Spleen (tissue), 11 donors: ENCODE results near the gene LAMP1. TPM values are rescaled to one million over a fixed set of nuclear protein-coding genes. Genes with fewer than 3 reads are reported as not detected.
A peak's percentile ranks its signal among the peaks of the same experiment; 100 is the strongest.

Experiments used
- DNase-seq: peaks from one replicate; pipeline ENCODE4 v3.0.0-alpha.2; 2020
- H3K27ac ChIP-seq, 8 donors: fragments of 200-600 bp; sonication (generic) in 7 of 8; 1 replicate in 4 of 8; 2 replicates in 4 of 8; pipeline versions ENCODE4 v1.5.0 to v1.8.0; 2016 to 2021; ENCODE audit warnings: inconsistent platforms in 4 of 8, mild to moderate bottlenecking in 4 of 8, moderate library complexity in 1 of 8
- H3K27me3 ChIP-seq, 7 donors: fragments of 200-600 bp; sonication (generic) in 6 of 7; replicated peaks in 1 of 7; 1 replicate in 4 of 7; 2 replicates in 3 of 7; pipeline versions ENCODE4 v1.5.0 to v1.8.0; 2016 to 2021; ENCODE audit warnings: inconsistent platforms in 3 of 7, mild to moderate bottlenecking in 1 of 7
- H3K36me3 ChIP-seq, 6 donors: fragments of 200-600 bp; sonication (generic) in 5 of 6; 1 replicate in 4 of 6; 2 replicates in 2 of 6; pipeline versions ENCODE4 v1.5.0 to v1.8.0; 2016 to 2021; ENCODE audit warnings: inconsistent platforms in 2 of 6
- H3K4me1 ChIP-seq, 6 donors: fragments of 200-600 bp; sonication (generic) in 5 of 6; 1 replicate in 3 of 6; 2 replicates in 3 of 6; pipeline versions ENCODE4 v1.5.0 to v1.8.0; 2016 to 2021; ENCODE audit warnings: inconsistent platforms in 3 of 6
- H3K4me3 ChIP-seq, 8 donors: fragments of 200-600 bp; sonication (generic) in 7 of 8; 1 replicate in 4 of 8; 2 replicates in 4 of 8; pipeline versions ENCODE4 v1.5.0 to v1.8.0; 2016 to 2021; ENCODE audit warnings: inconsistent platforms in 4 of 8, mild to moderate bottlenecking in 4 of 8, moderate library complexity in 2 of 8
- H3K9me3 ChIP-seq, 8 donors: fragments of 200-600 bp; sonication (generic) in 7 of 8; 1 replicate in 4 of 8; 2 replicates in 4 of 8; pipeline versions ENCODE4 v1.5.0 to v1.8.0; 2016 to 2021; ENCODE audit warnings: inconsistent platforms in 4 of 8
- POLR2A ChIP-seq, 3 donors: fragments of 450-650 bp; IDR thresholded peaks; one replicate each; pipeline ENCODE4 v1.5.1; 2017; ENCODE audit warnings: antibody characterized with exemption in 3 of 3, mild to moderate bottlenecking in 1 of 3
- POLR2AphosphoS5 ChIP-seq, 3 donors: sonication (generic); formaldehyde crosslinking; IDR thresholded peaks; one replicate each; pipeline ENCODE4 v1.5.1; 2017; ENCODE audit warnings: antibody characterized with exemption in 3 of 3
- WGBS, 5 donors: extraction: QIAGEN DNeasy Blood & Tissue Kit in 3 of 5; methylation state at CpG; one replicate each; pipeline versions ENCODE4 v1.1.5 to v1.1.7; 2013 to 2018; 5-methylcytosine and 5-hydroxymethylcytosine counted together
- intact Hi-C: fragments of 100-400 bp; cut with DNase I; formaldehyde crosslinking; loops from one replicate; pipeline ENCODE4 v1.15.0; 2023; ENCODE audit warnings: low total_unique reads
- polyA plus RNA-seq, 3 donors: library from polyadenylated mRNA; stranded (reverse); fragments of 200-250 nt; gene quantifications; one replicate each; pipeline ENCODE4 v1.2.1, GENCODE V29; 2013
- total RNA-seq, 7 donors: library from RNA; depleted of rRNA in 3 of 7; stranded (reverse); fragments of >200 nt in 3 of 7; fragmentation: NEBNext Ultra II Directional in 4 of 7; extraction: Animal tissue kit (Norgen Biotek cat#: 25700) in 4 of 7; gene quantifications; one replicate each; pipeline versions ENCODE4 v1.1.0 to v1.2.1, GENCODE V29; 2016 to 2021
- TF ChIP-seq, protein P1 (sequence below), 11 experiments: fragments of 200-600 bp in 7 of 11; fragments of 450-650 bp in 4 of 11; sonication (generic) in 4 of 11; IDR thresholded peaks in 8 of 11; conservative IDR thresholded peaks in 3 of 11; 1 replicate in 7 of 11; 2 replicates in 4 of 11; pipeline versions ENCODE4 v1.4.0 to v1.8.0; 2016 to 2021; ENCODE audit warnings: antibody characterized with exemption in 11 of 11, inconsistent platforms in 4 of 11, mild to moderate bottlenecking in 1 of 11
- donor health status: healthy with polysubstance abuse.
- donor health status: DM: no; HTN: no; CAD: no; lungs with moderate emphysema.
- donor health status: DM: no; HTN: no; CAD: no.
- donor health status: Bipolar disorder and iron deficiency.
- donor health status: healthy.
- donor health status: DM: no; HTN: no; CAD: no.
- donor health status: DM: yes; HTN: yes; CAD: no.

Gene LAMP1
- total and polyA plus RNA-seq, 10 donors = 27.0 to 210 (median 141) TPM

DNA sequence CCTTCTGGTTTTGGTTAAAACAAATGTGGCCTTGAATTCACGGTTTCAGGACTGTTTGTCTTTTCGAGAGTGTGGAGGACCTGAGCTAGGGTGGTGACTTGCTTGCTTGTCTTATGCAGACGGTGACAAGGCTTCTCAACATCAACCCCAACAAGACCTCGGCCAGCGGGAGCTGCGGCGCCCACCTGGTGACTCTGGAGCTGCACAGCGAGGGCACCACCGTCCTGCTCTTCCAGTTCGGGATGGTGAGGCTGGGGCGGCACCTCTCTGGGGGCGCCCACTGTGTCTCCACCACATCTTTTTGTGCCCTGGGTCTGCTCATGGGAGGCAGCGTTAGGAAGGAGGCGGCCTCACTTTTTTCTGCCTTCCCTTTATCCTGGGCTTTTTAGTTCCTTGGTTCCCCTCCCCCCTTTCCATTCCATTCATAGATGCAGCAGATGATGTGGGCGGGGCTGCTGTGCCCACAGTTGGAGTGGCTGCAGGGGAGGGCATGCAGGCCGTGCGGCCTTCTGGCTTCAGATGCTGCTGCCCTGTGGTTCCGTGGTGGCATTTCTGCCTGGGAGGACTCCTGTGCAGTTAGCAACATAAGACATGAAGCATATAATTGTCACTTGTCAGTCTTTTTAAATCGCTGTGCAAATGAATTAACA is 23.3 kb downstream of the LAMP1 start:
- H3K36me3 ChIP-seq = peaks cover 5 to 100% (median 92%) of the 10 kb centered on the region in 6 donors
- no peak for DNase-seq

DNA sequence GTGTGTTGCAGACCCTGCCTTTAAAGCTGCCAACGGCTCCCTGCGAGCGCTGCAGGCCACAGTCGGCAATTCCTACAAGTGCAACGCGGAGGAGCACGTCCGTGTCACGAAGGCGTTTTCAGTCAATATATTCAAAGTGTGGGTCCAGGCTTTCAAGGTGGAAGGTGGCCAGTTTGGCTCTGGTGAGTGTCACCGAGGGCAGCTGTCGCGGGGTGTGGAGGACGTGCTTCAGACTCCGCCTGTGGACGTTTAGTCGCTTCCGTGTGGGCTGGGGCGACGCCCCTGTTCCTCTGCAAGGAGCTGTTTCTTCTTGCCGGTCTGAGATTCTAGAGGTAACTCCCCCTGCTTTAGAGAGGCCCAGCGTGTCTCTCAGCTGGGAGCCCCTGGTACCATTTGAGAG is 24.5 kb downstream of the LAMP1 start:
- no peaks in the 10 kb centered on the region for H3K4me1 ChIP-seq
- H3K27ac ChIP-seq = no peak overlapping the region
- no peak for DNase-seq
- no peaks in the 10 kb centered on the region for H3K27me3 ChIP-seq
- peaks cover 5 to 95% (median 84%) of the 10 kb centered on the region in 6 donors for H3K36me3 ChIP-seq
- intact Hi-C loops = no loop called here
- 85 to 89% (median 88%) methylated on average over 17 to 22 of the region's 22 CpGs for WGBS, 5 donors
- H3K9me3 ChIP-seq = no peaks in the 10 kb centered on the region
- no peak overlapping the region for H3K4me3 ChIP-seq
- TF ChIP-seq POLR2AphosphoS5 (IDR thresholded peaks at IDR 0.05) = no peak
- TF ChIP-seq, protein P1, sequence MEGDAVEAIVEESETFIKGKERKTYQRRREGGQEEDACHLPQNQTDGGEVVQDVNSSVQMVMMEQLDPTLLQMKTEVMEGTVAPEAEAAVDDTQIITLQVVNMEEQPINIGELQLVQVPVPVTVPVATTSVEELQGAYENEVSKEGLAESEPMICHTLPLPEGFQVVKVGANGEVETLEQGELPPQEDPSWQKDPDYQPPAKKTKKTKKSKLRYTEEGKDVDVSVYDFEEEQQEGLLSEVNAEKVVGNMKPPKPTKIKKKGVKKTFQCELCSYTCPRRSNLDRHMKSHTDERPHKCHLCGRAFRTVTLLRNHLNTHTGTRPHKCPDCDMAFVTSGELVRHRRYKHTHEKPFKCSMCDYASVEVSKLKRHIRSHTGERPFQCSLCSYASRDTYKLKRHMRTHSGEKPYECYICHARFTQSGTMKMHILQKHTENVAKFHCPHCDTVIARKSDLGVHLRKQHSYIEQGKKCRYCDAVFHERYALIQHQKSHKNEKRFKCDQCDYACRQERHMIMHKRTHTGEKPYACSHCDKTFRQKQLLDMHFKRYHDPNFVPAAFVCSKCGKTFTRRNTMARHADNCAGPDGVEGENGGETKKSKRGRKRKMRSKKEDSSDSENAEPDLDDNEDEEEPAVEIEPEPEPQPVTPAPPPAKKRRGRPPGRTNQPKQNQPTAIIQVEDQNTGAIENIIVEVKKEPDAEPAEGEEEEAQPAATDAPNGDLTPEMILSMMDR (IDR thresholded peaks at IDR 0.05 in 8 of 11, conservative IDR thresholded peaks at IDR 0.05 in 3 of 11) = no peak
- TF ChIP-seq POLR2A (IDR thresholded peaks at IDR 0.05) = no peak

More for the DNA sequence above, 23.3 kb downstream of the LAMP1 start:
- Histone ChIP-seq H3K4me1 (no peaks in the 10 kb centered on the region), H3K27ac (no peak overlapping the region), H3K4me3 (no peak overlapping the region), H3K9me3 (no peaks in the 10 kb centered on the region), H3K27me3 (no peaks in the 10 kb centered on the region)
- TF ChIP-seq POLR2A (IDR thresholded peaks at IDR 0.05) = no peak
- no peak for TF ChIP-seq POLR2AphosphoS5 (IDR thresholded peaks at IDR 0.05)
- TF ChIP-seq, protein P1 (IDR thresholded peaks at IDR 0.05 in 8 of 11, conservative IDR thresholded peaks at IDR 0.05 in 3 of 11) = no peak
- WGBS, 5 donors = 92 to 96% (median 94%) methylated on average over 19 of the region's 19 CpGs
- intact Hi-C loops = no loop called here

DNA sequence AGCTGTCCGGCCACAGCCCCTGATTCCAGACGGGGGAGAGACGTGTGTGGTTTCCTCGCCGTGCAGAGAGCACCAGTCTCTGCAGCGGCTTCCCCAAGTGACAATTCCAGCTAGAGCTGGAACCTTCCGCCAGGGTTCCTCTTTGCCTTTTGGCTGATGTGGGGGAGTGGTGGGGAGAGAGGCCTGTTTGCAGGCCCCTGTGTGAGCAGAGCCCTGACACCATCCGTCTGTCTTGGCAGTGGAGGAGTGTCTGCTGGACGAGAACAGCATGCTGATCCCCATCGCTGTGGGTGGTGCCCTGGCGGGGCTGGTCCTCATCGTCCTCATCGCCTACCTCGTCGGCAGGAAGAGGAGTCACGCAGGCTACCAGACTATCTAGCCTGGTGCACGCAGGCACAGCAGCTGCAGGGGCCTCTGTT is 25.0 kb downstream of the LAMP1 start:
- no peak for DNase-seq
- H3K4me1 ChIP-seq = no peaks in the 10 kb centered on the region
- no peaks in the 10 kb centered on the region for H3K27me3 ChIP-seq
- intact Hi-C loops = no loop called here
- no peaks in the 10 kb centered on the region for H3K9me3 ChIP-seq
- H3K27ac ChIP-seq = no peak overlapping the region
- H3K36me3 ChIP-seq = peaks cover 5 to 90% (median 79%) of the 10 kb centered on the region in 6 donors
- 71 to 92% (median 88%) methylated on average over 13 to 17 of the region's 17 CpGs for WGBS, 5 donors
- H3K4me3 ChIP-seq = no peak overlapping the region
- peak; percentile 4 to 42 (median 41) for TF ChIP-seq POLR2AphosphoS5 (IDR thresholded peaks at IDR 0.05)
- TF ChIP-seq, protein P1 (IDR thresholded peaks at IDR 0.05 in 8 of 11, conservative IDR thresholded peaks at IDR 0.05 in 3 of 11) = no peak

DNA sequence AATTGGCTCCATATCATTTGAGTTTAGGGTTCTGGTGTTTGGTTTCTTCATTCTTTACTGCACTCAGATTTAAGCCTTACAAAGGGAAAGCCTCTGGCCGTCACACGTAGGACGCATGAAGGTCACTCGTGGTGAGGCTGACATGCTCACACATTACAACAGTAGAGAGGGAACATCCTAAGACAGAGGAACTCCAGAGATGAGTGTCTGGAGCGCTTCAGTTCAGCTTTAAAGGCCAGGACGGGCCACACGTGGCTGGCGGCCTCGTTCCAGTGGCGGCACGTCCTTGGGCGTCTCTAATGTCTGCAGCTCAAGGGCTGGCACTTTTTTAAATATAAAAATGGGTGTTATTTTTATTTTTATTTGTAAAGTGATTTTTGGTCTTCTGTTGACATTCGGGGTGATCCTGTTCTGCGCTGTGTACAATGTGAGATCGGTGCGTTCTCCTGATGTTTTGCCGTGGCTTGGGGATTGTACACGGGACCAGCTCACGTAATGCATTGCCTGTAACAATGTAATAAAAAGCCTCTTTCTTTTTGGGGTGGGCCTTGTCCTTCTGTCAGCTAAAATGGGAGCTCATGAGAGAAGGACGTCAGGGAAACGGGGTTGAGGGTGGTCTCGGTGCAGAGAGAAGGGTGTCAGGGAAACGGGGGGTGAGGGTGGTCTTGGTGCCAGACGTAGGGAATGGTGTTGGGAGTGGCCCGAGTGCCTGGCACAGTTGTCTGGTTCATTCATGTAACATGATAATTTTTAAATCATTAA is 26.0 kb downstream of the LAMP1 start:
- Histone ChIP-seq H3K27ac (no peak overlapping the region), H3K9me3 (no peaks in the 10 kb centered on the region), H3K4me3 (no peak overlapping the region), H3K4me1 (no peaks in the 10 kb centered on the region), H3K36me3 (peaks cover 5 to 80% (median 69%) of the 10 kb centered on the region in 6 donors), H3K27me3 (no peaks in the 10 kb centered on the region)
- intact Hi-C loops = no loop called here
- DNase-seq = no peak
- TF ChIP-seq POLR2AphosphoS5 (IDR thresholded peaks at IDR 0.05) = peak in 1 of 3 donors; percentile 17
- TF ChIP-seq POLR2A (IDR thresholded peaks at IDR 0.05) = no peak
- TF ChIP-seq, protein P1 (IDR thresholded peaks at IDR 0.05 in 8 of 11, conservative IDR thresholded peaks at IDR 0.05 in 3 of 11) = no peak
- WGBS, 5 donors = 93 to 97% (median 96%) methylated on average over 25 of the region's 25 CpGs
